Ureter (tissue), 1 donor: ENCODE measurements around the gene GLI3. TPM values are rescaled to one million over a fixed set of nuclear protein-coding genes. Genes with fewer than 3 reads are reported as not detected.

Experiments used
- DNase-seq: peaks from one replicate; pipeline ENCODE4 v3.0.0-alpha.2; 2020; ENCODE audit warnings: low spot score
- total RNA-seq: library from RNA; stranded (reverse); gene quantifications from one replicate; pipeline ENCODE4 v1.2.4, GENCODE V29; 2023
- donor health status: DM: yes; HTN: yes; CAD: no.

Gene GLI3
- total RNA-seq, 1 donor from 2014 or later: 28.8 TPM

DNA sequence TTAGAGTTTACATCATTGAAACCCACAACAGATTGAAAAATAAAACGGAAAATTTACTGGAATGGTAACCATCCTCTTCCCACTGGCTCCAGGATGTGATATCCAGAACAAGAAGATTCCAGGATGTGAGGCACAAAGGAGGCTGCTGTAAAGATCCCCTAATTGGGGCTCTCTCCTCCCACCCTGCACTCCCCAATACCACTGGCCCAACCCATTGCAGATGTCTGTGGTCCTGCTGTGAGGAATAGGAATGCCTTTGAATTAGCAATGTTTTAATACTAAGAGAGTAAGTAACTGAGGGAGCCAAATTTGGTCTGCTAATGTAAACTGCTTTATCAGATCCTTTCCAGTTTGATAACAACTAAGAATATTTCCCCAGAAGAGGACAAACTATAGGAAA, 308.2 kb downstream of the GLI3 start:
- no peak for DNase-seq

GRCh38 chr7:41928166-41928565, 308.8 kb downstream of the GLI3 start:
- DNase-seq: no peak

GRCh38 chr7:41927380-41927779, 309.6 kb downstream of the GLI3 start:
- DNase-seq: no peak

GRCh38 chr7:41925946-41926345, 311.1 kb downstream of the GLI3 start:
- no peak for DNase-seq

DNA sequence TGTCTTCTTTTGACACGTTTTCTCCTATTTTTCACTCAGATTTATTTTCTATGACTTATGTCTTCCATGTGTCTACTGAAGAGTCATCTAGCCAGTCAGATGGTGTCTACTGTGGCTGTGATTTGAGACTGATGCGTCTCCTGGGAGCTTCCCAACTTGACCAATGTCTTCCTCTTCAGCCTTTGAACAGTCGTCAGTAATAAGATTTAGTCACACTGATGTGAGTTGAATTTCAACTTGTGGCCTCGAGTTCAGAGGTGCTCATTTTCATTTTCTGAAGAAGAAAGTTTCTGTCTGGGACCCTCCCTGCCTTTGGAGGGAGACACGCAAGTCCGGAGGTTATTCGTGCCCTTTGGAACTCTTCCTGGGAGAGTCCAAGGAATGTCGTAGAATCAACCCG, 312.2 kb downstream of the GLI3 start:
- DNase-seq: no peak

DNA sequence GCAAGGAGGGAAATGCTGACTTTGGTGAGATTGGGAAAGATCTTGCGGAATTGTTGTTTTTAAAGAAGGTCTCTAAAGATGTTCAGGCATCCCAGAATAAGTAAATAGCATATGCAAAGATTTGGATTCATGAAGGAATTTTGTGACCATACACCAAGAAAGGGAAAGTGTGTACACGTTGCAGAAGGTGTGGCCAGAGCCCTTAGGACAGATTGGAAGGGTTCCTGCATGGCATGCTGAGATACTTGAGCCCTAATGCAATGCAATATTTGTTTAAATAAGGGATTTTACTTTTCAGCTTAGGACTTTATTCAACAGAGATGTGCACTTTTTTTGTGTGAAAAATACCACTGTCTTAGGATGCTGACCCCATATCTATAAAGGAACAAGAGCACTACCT, 314.6 kb downstream of the GLI3 start:
- no peak for DNase-seq

DNA sequence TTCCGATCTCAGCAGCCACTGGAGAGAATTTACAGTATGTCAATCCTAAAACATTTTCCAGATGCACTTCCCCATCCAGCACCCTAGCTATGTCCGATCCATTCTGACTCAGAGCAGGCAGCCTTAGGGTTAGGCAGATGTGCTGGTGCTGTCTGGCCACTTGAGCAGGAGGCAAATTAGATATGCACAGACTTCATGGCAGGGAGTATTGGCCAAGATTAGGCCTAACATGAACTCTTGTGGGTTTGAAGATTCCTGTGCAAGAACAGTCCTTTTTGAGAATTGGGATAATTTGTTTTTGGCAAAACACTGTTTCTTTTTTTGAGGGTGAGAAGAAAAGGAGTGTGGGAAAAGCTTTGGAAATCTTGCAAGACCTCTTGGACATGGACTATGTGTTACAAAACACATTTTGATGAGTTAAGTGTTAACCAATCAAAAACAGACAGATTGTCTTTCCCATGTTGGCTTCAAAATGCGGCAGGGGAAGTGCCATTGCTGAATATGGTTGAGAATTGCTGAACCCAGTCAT, 315.5 kb downstream of the GLI3 start:
- no peak for DNase-seq

GRCh38 chr7:41918597-41918996, 318.4 kb downstream of the GLI3 start:
- DNase-seq: no peak

DNA sequence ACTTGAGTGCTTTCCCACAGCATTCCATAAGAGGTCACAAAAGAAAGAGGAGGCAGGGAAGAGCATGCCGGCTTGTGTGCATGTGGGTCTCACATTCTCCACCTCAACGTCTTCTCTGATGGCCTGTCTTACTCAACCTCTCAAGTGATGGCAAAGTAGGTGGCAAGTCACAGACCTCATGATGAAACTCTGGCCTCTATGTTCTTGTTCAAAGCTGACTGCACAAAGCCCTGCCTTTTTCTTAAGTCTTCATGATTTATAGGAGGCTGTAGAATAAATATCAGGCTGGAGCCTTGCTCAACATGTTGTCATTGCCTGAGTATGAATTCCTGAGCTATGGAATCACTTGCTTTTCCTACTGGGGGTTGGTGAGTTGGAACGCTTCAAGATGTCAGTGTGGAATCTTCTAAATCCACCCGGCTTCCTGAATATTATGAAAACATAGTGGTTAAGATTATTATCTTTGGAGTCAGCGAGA, 320.5 kb downstream of the GLI3 start:
- DNase-seq: no peak

- DNase-seq: no peak
These were observed 321.1 kb downstream of the GLI3 start for GRCh38 chr7:41915871-41916270.

GRCh38 chr7:41912851-41913567, 324.0 kb downstream of the GLI3 start:
- DNase-seq: no peak

DNA sequence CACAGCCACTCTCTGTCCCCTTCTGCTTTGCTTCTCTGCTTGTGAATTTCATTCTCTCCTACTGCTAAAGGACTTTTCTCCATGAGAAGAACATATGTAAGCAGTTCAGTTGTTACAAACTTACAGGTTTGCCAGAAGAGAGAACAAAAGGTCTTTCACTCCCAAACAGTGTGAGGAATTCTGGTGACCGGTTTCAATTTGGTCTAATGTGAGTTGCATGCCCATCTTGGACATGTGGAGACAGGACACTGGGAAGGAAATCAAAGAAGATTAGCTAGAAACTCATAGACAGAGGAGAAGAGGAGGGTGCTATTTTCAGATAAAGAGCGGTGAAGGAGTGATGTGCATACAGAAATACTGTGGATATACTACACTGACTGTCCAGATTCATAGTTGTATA, 324.6 kb downstream of the GLI3 start:
- no peak for DNase-seq

GRCh38 chr7:41911792-41912191, 325.2 kb downstream of the GLI3 start:
- DNase-seq: no peak
